SK-N-MC (cell line): ENCODE measurements around the gene DLG2.

Experiments
- EZH2 ChIP-seq: fragments of 200-600 bp; sonication (generic); IDR thresholded peaks from one replicate; pipeline ENCODE4 v1.6.1; 2017; ENCODE audit warnings: antibody characterized with exemption
- FOXP2 ChIP-seq: optimal IDR thresholded peaks from 2 replicates; pipeline ENCODE3; 2011; ENCODE audit warnings: mild to moderate bottlenecking, moderate library complexity; ENCODE audit not compliant: insufficient read depth; ENCODE audit errors: extremely low read length, control extremely low read depth
- POLR2AphosphoS5 ChIP-seq: IDR thresholded peaks from 2 replicates; pipeline ENCODE4 v1.6.1; 2012; ENCODE audit warnings: mild to moderate bottlenecking, low read depth, low read length, borderline replicate concordance

DNA sequence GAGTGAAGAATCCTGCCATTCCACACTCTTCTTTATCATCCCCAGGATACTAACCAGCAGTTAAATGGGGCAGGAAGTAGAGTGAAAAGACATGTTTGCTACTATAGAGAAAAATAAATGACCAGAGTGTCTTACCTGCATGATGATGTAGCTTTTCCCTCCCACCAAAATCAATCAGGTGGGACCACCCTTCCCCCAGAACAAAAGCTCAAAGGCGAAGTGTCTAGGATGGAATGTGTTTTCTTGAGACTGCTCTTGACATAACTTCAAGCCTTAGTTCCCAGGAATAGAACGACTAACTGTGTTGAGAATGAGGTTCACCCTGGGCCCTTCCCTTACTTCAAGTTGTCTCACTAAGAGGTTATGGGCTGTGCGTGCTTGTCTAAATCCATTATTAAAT is 2001.8 kb downstream of the DLG2 start:
- no peak for TF ChIP-seq POLR2AphosphoS5
- no peak for TF ChIP-seq EZH2
- no peak for TF ChIP-seq FOXP2
